ENCODE data around the gene DBN1. TPM values are rescaled to one million over a fixed set of nuclear protein-coding genes. Genes with fewer than 3 reads are reported as not detected.

DBN1 gene
- 100 to 1,000 TPM; 101 to 105 TPM for total RNA-seq

- ChIA-PET CTCF (interaction anchor here (1.3 to 2.5 kb wide), 6 partner anchors 10 to 70 kb away, joined by 4 to 20 read pairs (median 11); no protein-coding TSS in a partner anchor), POLR2A (interaction anchor here (1.0 to 22.8 kb wide), 6 partner anchors 8 to 112 kb away, joined by 3 to 294 read pairs (median 4); partner anchors contain the start of genes PDLIM7 and PRR7)
- Mint-ChIP-seq H3K27ac (peak within 1 kb of the TSS; percentile 82), H3K9me3 (no peaks in the 10 kb centered on the region), H3K4me3 (peak within 1 kb of the TSS; percentile 80), H3K36me3 (ENCODE audit: low read depth) (peaks cover 26% of the 10 kb centered on the region), H3K4me1 (ENCODE audit: low read depth) (peaks cover 60% of the 10 kb centered on the region), H3K27me3 (no peaks in the 10 kb centered on the region)
- peak; percentile 35 for ATAC-seq
- DNase-seq, result peak; percentile 54
- no peak for TF ChIP-seq CTCF (IDR thresholded peaks at IDR 0.05)
- intact Hi-C loops (cut with micrococcal nuclease), result no loop called here
Measured at GRCh38 chr5:177473443-177474001, at the start of gene DBN1. Gene DBN1, minus strand, starts transcription at chr5:177473634. Its CDS starts 113 bp downstream, at chr5:177473521.

GRCh38 chr5:177520916-177521513 is 47.6 kb upstream of the DBN1 start:
- Mint-ChIP-seq H3K36me3 (ENCODE audit: low read depth) (peaks cover 28% of the 10 kb centered on the region), H3K27me3 (no peaks in the 10 kb centered on the region), H3K4me1 (ENCODE audit: low read depth) (peaks cover 28% of the 10 kb centered on the region), H3K4me3 (no peak overlapping the region), H3K9me3 (no peaks in the 10 kb centered on the region), H3K27ac (peak overlapping the region; percentile 78)
- DNase-seq (no peak), ATAC-seq (no peak)
- TF ChIP-seq CTCF (IDR thresholded peaks at IDR 0.05), result no peak
- intact Hi-C loops (cut with micrococcal nuclease), result no loop called here
- POLR2A ChIA-PET, result interaction anchor here (0.6 to 1.8 kb wide), 3 partner anchors 11 to 79 kb away, joined by 3 to 5 read pairs (median 3); no protein-coding TSS in a partner anchor
- CTCF ChIA-PET, result interaction anchor here (0.7 to 2.2 kb wide), 4 partner anchors 10 to 131 kb away, joined by 3 to 7 read pairs (median 4); no protein-coding TSS in a partner anchor

GRCh38 chr5:177520271-177520670 is 46.8 kb upstream of the DBN1 start:
- H3K4me3 Mint-ChIP-seq, result no peak overlapping the region
- ChIA-PET CTCF (interaction anchor here (0.7 to 1.1 kb wide), 2 partner anchors 10 to 65 kb away, joined by 3 read pairs; no protein-coding TSS in a partner anchor), POLR2A (interaction anchor here (1.3 to 1.8 kb wide), 2 partner anchors 10 kb away, joined by 3 to 5 read pairs; no protein-coding TSS in a partner anchor)
- TF ChIP-seq CTCF (IDR thresholded peaks at IDR 0.05), result no peak
- intact Hi-C loops (cut with micrococcal nuclease), result no loop called here
- H3K27me3 Mint-ChIP-seq, result no peaks in the 10 kb centered on the region
- H3K27ac Mint-ChIP-seq, result peak overlapping the region; percentile 78
- no peaks in the 10 kb centered on the region for H3K9me3 Mint-ChIP-seq
- peaks cover 32% of the 10 kb centered on the region for H3K36me3 Mint-ChIP-seq (ENCODE audit: low read depth)
- ATAC-seq (no peak), DNase-seq (no peak)
- peaks cover 36% of the 10 kb centered on the region for H3K4me1 Mint-ChIP-seq (ENCODE audit: low read depth)

GRCh38 chr5:177519463-177520235 is 46.2 kb upstream of the DBN1 start:
- H3K4me1 Mint-ChIP-seq (ENCODE audit: low read depth), result peaks cover 41% of the 10 kb centered on the region
- no peaks in the 10 kb centered on the region for H3K27me3 Mint-ChIP-seq
- no peak for TF ChIP-seq CTCF (IDR thresholded peaks at IDR 0.05)
- ChIA-PET CTCF (interaction anchor here (1.2 kb wide), 1 partner anchor 26 kb away, joined by 3 read pairs; no protein-coding TSS in a partner anchor), POLR2A (interaction anchor here (0.9 to 1.8 kb wide), 3 partner anchors 9 to 168 kb away, joined by 3 to 5 read pairs (median 4); partner anchors contain the start of gene LMAN2)
- peaks cover 37% of the 10 kb centered on the region for H3K36me3 Mint-ChIP-seq (ENCODE audit: low read depth)
- intact Hi-C loops (cut with micrococcal nuclease), result no loop called here
- ATAC-seq (no peak), DNase-seq (no peak)
- H3K27ac Mint-ChIP-seq, result peak overlapping the region; percentile 78
- peak overlapping the region; percentile 49 for H3K4me3 Mint-ChIP-seq
- no peaks in the 10 kb centered on the region for H3K9me3 Mint-ChIP-seq

All from activated CD8-positive, alpha-beta T cell treated with anti-CD3 and anti-CD28 coated beads for 36 hours (primary cell).